HL-60 (cell line): Measurements from ENCODE around the gene CCDC85A.

Source experiments
- DNase-seq, 2 experiments: peaks; one replicate each; pipeline ENCODE4 v3.0.0-alpha.2; 2010 to 2020; ENCODE audit warnings: low read depth in 1 of 2, low spot score in 1 of 2
- H3K27ac ChIP-seq: fragments of 250-450 bp; sonication (Bioruptor Pico); replicated peaks from 2 replicates; pipeline ENCODE4 v1.5.1; 2020; ENCODE audit warnings: mild to moderate bottlenecking, moderate library complexity
- H3K27me3 ChIP-seq: fragments of 250-450 bp; sonication (Bioruptor Pico); 2 replicates; pipeline ENCODE4 v1.5.1; 2021; ENCODE audit warnings: mild to moderate bottlenecking, moderate library complexity; ENCODE audit not compliant: insufficient read depth, poor library complexity, severe bottlenecking
- H3K4me3 ChIP-seq: replicated peaks from 2 replicates; pipeline ENCODE4 v1.5.1; 2011; ENCODE audit warnings: mild to moderate bottlenecking, control low read depth, low read length; ENCODE audit not compliant: insufficient read depth
- CTCF ChIP-seq: IDR thresholded peaks from one replicate; pipeline ENCODE4 v1.5.1; 2011; ENCODE audit warnings: low read length, control low read depth, inconsistent platforms; ENCODE audit not compliant: insufficient read depth
- GABPA ChIP-seq: IDR thresholded peaks from 2 replicates; pipeline ENCODE4 v1.6.1; 2012; ENCODE audit warnings: low read depth
- POLR2AphosphoS5 ChIP-seq: IDR thresholded peaks from 2 replicates; pipeline ENCODE4 v1.6.1; 2012; ENCODE audit warnings: low read depth
- SPI1 ChIP-seq: IDR thresholded peaks from 2 replicates; pipeline ENCODE4 v1.6.1; 2012; ENCODE audit warnings: low read depth, mild to moderate bottlenecking, borderline replicate concordance
- TF ChIP-seq, protein P1 (sequence below): IDR thresholded peaks from 2 replicates; pipeline ENCODE4 v1.6.1; 2012; ENCODE audit warnings: low read depth; ENCODE audit not compliant: insufficient replicate concordance

Gene CCDC85A

GRCh38 chr2:56318147-56318546 is 134.4 kb downstream of the CCDC85A start:
- Histone ChIP-seq H3K4me3 (no peak overlapping the region), H3K27ac (no peak overlapping the region), H3K27me3 (no peaks in the 10 kb centered on the region)
- DNase-seq = no peak
- TF ChIP-seq CTCF (no peak), GABPA (no peak), SPI1 (no peak), POLR2AphosphoS5 (no peak)
- TF ChIP-seq, protein P1, sequence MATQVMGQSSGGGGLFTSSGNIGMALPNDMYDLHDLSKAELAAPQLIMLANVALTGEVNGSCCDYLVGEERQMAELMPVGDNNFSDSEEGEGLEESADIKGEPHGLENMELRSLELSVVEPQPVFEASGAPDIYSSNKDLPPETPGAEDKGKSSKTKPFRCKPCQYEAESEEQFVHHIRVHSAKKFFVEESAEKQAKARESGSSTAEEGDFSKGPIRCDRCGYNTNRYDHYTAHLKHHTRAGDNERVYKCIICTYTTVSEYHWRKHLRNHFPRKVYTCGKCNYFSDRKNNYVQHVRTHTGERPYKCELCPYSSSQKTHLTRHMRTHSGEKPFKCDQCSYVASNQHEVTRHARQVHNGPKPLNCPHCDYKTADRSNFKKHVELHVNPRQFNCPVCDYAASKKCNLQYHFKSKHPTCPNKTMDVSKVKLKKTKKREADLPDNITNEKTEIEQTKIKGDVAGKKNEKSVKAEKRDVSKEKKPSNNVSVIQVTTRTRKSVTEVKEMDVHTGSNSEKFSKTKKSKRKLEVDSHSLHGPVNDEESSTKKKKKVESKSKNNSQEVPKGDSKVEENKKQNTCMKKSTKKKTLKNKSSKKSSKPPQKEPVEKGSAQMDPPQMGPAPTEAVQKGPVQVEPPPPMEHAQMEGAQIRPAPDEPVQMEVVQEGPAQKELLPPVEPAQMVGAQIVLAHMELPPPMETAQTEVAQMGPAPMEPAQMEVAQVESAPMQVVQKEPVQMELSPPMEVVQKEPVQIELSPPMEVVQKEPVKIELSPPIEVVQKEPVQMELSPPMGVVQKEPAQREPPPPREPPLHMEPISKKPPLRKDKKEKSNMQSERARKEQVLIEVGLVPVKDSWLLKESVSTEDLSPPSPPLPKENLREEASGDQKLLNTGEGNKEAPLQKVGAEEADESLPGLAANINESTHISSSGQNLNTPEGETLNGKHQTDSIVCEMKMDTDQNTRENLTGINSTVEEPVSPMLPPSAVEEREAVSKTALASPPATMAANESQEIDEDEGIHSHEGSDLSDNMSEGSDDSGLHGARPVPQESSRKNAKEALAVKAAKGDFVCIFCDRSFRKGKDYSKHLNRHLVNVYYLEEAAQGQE = no peak

DNA sequence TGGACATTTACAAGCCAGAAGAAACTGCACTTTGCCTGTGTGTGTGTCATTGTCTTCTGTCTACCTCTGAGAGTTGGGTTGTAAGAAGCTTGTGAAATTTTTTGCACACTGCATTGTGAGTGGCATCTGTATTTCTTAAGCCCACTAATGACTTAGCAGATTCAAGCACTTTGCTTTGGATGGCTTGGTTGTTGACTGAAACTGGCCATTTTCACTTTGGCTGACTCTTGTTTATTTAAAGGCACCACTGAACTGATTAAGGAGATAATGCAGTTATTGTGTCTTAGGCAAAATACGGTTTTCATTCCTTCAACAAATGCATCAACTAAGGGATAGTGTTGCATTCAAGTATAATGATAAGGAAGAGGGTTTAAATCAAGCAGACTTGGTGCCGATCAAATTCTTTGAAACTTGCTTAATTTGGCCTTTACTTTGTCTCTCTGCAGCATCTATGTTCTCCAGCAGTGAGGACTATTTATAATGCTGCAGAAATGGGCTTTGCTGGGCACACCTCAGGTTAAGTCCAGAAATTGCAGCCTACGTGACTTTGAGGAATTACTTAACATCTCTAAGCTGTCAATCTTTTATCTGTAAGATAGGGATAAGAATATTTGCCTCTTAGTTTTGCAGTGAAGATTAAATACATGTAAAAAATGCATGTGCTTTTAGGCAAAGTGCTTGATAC is 142.0 kb downstream of the CCDC85A start:
- no peaks in the 10 kb centered on the region for H3K27me3 ChIP-seq
- no peak overlapping the region for H3K4me3 ChIP-seq
- no peak for DNase-seq
- H3K27ac ChIP-seq = no peak overlapping the region
- TF ChIP-seq SPI1 = no peak
- no peak for TF ChIP-seq CTCF
- TF ChIP-seq POLR2AphosphoS5 = no peak
- no peak for TF ChIP-seq GABPA
- TF ChIP-seq, protein P1 = no peak

DNA sequence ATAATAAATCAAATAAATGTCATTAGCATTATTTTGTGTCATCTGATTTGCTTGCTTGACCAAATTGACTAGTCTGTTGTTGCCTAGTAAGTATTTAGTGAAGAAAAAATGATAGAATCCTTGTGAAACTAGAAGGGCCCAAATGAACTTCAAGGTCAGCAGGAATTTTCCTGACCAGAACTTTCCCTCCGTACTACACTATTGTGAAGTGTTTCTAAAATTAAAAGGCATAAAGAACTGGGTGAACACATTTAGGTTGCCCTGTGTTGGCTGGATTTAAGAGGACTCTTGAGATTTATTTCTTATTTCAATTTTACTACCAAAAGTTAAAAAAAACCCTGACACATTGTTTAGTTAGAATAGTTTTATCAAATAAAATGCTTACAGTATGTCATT is 142.6 kb downstream of the CCDC85A start:
- TF ChIP-seq SPI1 (no peak), POLR2AphosphoS5 (no peak), GABPA (no peak), CTCF (no peak)
- TF ChIP-seq, protein P1 = no peak
- no peak overlapping the region for H3K4me3 ChIP-seq
- no peak overlapping the region for H3K27ac ChIP-seq
- H3K27me3 ChIP-seq = no peaks in the 10 kb centered on the region
- no peak for DNase-seq
